Renal cortical epithelial cell (primary cell): Measurements from ENCODE around the gene AKIRIN2. TPM values are rescaled to one million over a fixed set of nuclear protein-coding genes. Genes with fewer than 3 reads are reported as not detected.

Experiments
- DNase-seq: peaks from one replicate; pipeline ENCODE4 v3.0.0-alpha.2; 2011; ENCODE audit warnings: low read depth
- total RNA-seq: library from RNA; depleted of rRNA; stranded (reverse); fragments of >200 nt; gene quantifications from 2 replicates; pipeline ENCODE4 v1.2.3, GENCODE V29; 2014

Gene AKIRIN2
- total RNA-seq, result 19.4 and 29.7 TPM in 2 replicates

DNA sequence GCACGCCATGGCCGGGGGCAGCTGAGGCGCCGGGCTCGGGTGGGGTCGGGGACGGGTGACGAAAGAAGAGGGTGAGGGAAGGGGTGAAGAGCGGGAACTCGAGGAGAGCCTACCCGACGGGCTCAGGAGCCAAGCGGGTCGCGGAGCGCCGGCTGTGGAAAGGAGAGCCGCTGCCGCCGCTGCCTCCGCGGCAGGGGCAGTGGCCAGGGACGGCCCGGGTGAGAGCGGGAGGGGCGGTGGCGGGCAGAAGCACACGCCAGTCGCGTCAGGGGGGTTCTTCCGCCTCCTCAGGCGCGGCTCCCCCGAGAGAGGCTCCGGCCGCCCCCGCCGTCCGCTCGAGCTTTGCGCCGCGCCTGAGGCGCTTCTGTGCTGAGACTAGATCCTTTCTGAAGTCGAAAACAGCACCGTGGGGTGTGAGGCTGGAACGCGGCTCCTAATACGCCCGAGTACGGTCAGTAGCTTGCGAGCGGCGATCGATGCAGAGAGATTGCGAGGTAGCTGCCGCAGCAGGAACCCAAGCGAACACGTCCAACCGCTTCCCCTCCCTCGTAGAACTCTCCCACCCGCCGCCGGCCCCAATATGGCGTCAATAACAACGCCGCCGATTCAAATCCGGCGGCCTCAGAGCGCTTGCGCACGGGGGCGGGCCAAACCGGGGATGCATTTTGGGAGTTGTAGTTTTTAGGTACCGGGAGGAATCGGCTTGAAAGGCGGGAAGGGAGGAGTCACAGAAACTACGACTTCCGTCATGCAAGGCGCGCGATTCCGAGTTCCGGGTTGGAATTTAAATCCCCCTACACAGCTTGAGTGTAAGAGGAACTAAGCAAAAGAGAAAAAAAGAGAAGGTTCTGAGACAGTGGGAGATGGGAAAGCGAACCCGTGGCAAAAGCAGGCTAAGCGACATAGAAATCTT, at the start of gene AKIRIN2:
Gene AKIRIN2, minus strand, starts transcription at position 558 of the 913 bp plus-strand sequence. Its CDS starts 549 bp downstream, at position 9.
- peak; percentile 99 for DNase-seq

DNA sequence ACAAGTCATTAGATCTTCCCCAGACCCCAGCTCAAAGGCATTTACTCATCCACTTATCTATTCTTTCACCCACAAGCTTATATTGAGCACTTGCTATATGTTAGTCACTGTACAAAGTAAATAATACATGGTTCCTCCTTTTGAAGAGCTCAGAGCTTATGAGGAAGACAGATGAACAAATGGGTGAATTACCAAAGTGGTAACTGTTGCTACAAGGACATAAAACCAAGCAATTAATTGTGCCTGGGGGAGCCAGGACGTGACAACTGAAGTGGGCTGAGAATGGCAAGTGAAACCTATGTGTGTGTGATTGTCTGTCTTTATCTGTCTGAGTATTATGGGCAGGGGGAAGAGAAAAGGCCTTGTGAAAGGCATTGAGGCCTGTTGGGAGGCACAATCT, 45.6 kb upstream of the AKIRIN2 start:
- no peak for DNase-seq

DNA sequence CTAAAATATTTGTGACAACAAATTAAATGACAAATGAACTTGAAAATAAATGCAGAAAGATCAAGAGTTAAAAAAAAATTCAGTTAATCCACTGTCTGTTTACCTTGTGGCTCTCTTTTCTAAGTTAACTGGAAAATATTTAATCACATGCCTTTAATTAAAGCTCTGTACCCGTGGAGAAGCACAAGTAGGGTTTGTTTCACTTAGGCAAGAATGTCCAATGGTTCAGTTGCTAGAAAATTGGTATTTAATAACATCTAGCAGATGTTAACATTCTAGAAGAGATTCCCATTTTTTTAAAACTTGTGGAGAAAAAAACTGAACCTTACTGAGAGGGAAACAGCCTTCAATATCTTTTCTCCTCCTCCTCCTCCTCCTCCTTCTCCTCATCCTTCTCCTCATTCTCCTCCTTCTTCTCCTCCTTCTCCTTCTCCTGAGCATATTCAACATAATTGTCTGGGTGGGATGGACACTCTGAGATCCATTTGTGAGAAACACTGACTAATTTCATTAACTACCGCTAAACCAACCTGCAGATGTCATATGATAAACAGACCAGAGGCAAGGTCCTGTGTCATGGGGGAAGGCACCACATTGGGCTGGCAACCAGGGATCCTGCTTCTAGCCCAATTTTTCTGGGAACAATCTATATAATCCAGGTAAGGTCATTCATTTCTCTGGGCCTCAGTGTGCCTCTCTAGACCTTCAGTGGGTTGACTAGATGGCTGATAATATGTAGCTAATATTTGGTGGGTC, 44.1 kb upstream of the AKIRIN2 start:
- DNase-seq, result no peak

DNA sequence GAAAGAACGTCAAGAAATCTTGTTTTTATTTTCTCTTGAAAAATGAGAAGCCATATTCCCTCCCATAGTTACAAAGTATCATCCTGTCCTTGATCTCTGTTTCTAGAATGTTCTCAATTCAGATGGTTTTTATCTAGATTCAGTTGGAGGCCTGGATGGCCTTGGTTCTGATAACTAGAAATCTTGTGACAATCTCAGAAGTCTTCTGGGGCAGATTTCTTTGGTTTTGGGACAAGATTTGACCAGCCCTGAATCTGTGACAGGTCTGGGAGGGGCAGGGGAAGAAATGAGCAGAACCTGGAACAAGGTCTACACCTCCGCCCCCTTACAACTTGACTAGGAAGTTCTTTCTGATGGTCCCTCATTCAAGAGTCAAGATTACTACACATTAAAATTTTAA, 41.4 kb upstream of the AKIRIN2 start:
- no peak for DNase-seq

GRCh38 chr6:87742106-87742505, 40.1 kb upstream of the AKIRIN2 start:
- no peak for DNase-seq

- DNase-seq, result no peak
Measured at GRCh38 chr6:87741001-87741650, 39.1 kb upstream of the AKIRIN2 start.

DNA sequence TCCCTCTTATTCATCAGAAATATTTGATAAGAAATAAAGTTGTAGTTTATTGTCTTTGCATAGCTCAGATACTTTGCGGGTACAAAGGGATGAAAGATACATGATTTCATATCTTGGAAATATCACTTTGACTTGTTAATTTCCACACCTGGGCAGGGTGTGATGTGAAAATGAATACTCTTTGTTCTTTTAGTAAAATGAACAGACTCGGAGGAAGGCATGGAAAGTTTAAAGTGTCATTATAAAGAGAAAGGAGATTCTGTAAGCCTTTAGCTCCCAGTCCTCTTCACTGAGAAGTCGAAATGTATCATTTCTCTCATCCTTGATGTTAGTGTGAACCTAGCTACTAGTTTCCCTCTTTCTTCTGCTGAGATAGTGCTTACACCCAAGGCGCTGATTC, 36.7 kb upstream of the AKIRIN2 start:
- DNase-seq, result no peak

DNA sequence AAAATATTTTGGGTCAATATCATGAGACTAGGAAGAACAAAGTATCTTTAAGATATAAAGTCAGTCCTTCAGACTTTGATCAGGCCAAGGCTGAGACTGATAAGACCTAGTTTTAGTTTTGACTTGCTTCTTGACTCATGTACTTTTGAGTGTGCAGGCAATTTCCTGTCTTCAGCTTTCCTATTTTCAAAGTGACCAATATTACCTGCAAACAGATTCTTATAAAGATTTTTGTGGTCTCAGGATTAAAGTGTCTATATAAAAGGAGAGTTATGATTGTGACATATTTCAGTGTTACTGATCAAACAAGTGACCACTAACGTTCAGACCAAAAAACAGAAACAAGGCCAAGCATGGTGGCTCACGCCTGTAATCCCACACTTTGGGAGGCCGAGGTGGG, 36.0 kb upstream of the AKIRIN2 start:
- DNase-seq, result no peak

GRCh38 chr6:87736809-87737540, 34.9 kb upstream of the AKIRIN2 start:
- DNase-seq, result no peak

- peak; percentile 99 for DNase-seq
Measured at GRCh38 chr6:87731818-87732661, 30.0 kb upstream of the AKIRIN2 start.

DNA sequence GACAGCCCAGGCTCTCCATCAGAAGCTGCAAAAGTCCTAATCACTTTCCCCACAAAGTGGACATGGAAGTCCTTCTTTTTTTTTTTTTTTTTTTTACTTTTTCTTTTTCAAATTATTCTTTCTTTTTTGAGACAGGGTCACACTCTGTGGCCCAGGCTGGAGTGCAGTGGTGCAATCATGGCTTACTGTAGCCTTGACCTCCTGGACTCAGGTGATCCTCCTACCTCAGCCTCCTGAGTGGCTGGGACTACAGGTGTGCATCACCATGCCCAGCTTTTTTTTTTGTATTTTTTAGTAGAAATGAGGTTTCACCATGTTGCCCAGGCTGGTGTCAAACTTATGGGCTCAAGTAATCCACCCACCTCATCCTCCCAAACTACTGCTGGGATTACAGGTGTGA, 29.0 kb upstream of the AKIRIN2 start:
- DNase-seq, result no peak

GRCh38 chr6:87729965-87730719, 28.1 kb upstream of the AKIRIN2 start:
- peak; percentile 28 for DNase-seq

GRCh38 chr6:87728706-87729105, 26.7 kb upstream of the AKIRIN2 start:
- DNase-seq, result no peak

GRCh38 chr6:87724983-87725811, 23.2 kb upstream of the AKIRIN2 start:
- DNase-seq, result no peak

DNA sequence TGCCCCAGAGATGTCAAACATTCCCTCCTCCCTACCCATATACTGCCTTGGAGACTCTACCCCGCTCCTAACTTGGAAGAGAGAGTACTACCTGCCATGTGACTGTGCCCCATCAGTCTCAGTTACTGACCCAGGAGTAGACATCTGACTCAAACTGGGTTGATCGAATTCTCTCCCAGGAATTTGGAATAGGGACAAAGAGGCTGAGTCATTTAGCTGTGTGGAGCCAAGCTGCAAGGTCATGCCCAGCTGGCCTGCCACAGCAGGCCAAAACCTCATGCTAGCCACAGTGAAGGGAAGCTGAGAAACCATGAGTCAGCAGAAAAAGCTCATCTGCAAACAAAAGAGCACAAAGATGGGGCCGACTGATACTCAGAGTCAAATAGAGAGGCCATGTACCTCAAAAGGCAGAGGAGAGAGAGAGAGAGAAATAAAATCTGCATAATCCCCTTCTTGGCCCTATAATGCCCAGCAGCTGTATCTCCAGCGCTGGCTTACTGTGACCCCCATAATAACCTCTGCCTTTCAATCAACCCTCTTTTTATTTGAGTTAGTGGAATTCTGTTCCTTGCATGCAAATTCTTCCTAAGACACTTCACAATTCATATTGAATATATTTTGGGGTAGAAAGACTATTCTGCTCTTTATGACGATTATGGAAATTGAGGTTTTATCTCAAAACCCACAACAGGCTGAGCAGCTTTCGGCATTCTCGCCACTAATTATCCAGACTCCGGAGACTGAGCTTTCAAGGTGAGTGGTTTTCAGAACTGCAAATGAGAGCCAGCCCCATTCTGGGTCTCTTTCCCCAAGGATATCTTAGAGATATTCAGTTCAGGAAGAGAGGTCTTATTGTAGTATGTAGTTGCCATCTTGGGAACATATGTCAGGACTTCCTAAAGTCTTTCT, 21.4 kb upstream of the AKIRIN2 start:
- peak; percentile 99 for DNase-seq

DNA sequence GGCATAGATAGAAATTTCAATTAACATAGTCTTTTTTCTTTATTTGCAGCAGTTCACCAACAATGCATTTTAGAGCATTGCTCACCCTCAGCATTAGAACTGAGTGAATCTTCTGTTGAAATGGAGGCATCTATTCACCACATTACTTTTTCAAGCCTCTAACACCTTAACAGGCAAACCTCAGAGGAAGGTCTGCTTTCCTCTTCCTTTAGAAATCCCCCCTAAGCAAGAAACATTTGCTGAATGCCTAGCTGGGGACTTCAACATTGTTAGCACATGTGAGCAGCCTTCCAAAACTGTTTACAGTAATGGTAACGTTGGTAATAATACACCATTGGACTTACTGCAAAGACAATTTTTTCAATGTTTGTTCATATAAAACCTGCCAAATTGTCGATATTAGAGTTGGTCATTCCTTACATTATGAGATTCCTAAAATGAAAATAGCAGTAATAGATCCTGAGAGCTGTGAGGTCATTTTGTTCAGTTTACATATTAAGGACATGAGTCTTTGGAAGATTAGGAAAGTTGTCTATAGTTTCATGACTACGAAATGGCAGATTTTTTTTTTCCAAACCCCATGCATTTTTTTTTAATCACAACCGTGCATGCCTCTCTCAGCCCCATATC, 20.6 kb upstream of the AKIRIN2 start:
- DNase-seq, result no peak

DNA sequence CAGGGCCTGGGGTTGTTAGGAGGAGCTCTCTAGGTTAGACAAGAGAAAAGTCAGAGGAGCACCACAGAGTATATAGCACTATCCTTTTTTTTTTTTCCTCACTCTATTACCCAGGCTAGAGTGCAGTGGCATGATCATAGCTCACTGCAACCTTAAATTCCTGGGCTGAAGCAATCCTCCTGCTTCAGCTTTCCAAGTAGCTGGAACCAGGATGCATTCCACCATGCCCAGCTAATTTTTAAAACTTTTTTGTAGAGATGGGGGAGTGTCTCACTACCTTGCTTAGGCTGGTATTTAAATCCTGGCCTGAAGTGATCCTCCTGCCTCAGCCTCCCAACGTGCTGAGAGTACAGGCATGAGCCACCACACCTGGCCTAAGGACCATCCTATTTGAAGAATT, 19.3 kb upstream of the AKIRIN2 start:
- peak; percentile 60 for DNase-seq
